ENCODE data around the gene PGLYRP2.
"Not testable (repeated sequence)": the region's sequence is repeated elsewhere in the genome, so short reads cannot be mapped to it uniquely, and the experiment has no call there.

PGLYRP2 gene

DNA sequence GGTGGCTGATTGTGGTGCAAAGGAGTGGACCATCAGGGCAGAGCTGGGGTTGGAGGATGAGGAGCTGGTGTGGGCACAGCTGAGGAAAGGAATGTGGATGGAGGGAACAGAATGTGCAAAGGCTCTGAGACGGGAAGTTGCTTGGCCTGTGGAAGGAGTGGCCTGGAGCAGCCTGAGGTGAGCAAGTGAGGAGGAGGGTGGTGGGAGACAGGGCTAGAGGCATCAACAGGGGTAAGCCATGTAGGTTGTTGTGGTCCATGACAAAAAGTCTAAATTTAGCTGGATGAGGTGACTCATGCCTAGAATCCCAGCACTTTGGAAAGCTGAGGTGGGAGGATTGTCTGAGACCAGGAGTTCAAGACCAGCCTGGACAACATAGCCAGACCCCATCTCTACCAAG, 38.5 kb upstream of the PGLYRP2 start:
- CTCF ChIA-PET = no interaction called here
- POLR2A ChIA-PET = no interaction called here
- H3K36me3 ChIP-seq (ENCODE audit: control insufficient read depth in 2 of 2, insufficient read depth in 1 of 2, low read length in 2 of 2) = no peaks in the 10 kb centered on the region

DNA sequence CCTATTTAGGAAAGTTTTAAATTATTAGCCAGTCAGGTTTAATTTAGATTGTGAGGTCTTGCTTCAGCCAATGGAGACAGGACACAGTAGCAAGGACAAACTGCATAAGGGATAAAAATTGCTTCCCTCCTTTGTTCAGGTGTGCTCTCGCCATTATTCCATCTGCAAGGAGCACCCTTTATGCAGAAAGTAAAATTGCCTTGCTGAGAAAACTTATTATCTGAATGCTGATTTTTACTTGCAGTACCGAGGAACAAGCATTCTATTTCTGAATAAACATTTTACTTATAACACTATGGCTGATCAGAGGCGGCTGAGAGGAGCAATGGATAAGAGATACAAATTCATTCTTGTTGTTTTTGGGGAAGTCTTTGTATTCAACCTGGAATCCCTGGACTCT, 37.1 kb upstream of the PGLYRP2 start:
- Histone ChIP-seq H3K4me3 (ENCODE audit: low read depth, low read length) (no peak overlapping the region), H3K27ac (ENCODE audit: extremely low read depth, low read depth, low read length) (no peak overlapping the region), H3K36me3 (ENCODE audit: control insufficient read depth in 2 of 2, insufficient read depth in 1 of 2, low read length in 2 of 2) (no peaks in the 10 kb centered on the region), H3K4me1 (ENCODE audit: control insufficient read depth, insufficient read depth, low read length) (no peaks in the 10 kb centered on the region), H3K9me3 (ENCODE audit: control insufficient read depth, insufficient read depth, low read depth, low read length) (no peaks in the 10 kb centered on the region)
- TF ChIP-seq ZFP37 (tag by site-specific recombination; IDR thresholded peaks at IDR 0.05) (no peak), ZNF266 (tag by site-specific recombination; IDR thresholded peaks at IDR 0.05; ENCODE audit: low read depth) (no peak), RBAK (tag by site-specific recombination; IDR thresholded peaks at IDR 0.05) (no peak), ZNF146 (tag by site-specific recombination; IDR thresholded peaks at IDR 0.05) (no peak), ZNF114 (tag by site-specific recombination; IDR thresholded peaks at IDR 0.05) (no peak), SETDB1 (IDR thresholded peaks at IDR 0.05; ENCODE audit: insufficient read length, low read length) (peak; percentile 89)
- ChIA-PET POLR2A (no interaction called here), CTCF (interaction anchor here (0.6 kb wide), 1 partner anchor 366 kb away, joined by 3 read pairs; no protein-coding TSS in a partner anchor)

More for the DNA sequence above, 38.5 kb upstream of the PGLYRP2 start:
- Histone ChIP-seq H3K27ac (ENCODE audit: extremely low read depth, low read depth, low read length) (no peak overlapping the region), H3K4me3 (ENCODE audit: low read depth, low read length) (no peak overlapping the region), H3K9me3 (ENCODE audit: control insufficient read depth, insufficient read depth, low read depth, low read length) (no peaks in the 10 kb centered on the region), H3K4me1 (ENCODE audit: control insufficient read depth, insufficient read depth, low read length) (no peaks in the 10 kb centered on the region)
- TF ChIP-seq ZNF768 (tag by site-specific recombination; IDR thresholded peaks at IDR 0.05) = no peak
- no peak for TF ChIP-seq GLI2 (tag by site-specific recombination; IDR thresholded peaks at IDR 0.05; ENCODE audit: borderline replicate concordance, low read depth)
- peak; percentile 66 for TF ChIP-seq ZFHX2 (tag by site-specific recombination; conservative IDR thresholded peaks at IDR 0.05)
- TF ChIP-seq ZNF560 (tag by site-specific recombination; IDR thresholded peaks at IDR 0.05; ENCODE audit: borderline replicate concordance) = no peak
- TF ChIP-seq ZNF362 (tag by site-specific recombination; IDR thresholded peaks at IDR 0.05) = no peak
- TF ChIP-seq, protein P1, sequence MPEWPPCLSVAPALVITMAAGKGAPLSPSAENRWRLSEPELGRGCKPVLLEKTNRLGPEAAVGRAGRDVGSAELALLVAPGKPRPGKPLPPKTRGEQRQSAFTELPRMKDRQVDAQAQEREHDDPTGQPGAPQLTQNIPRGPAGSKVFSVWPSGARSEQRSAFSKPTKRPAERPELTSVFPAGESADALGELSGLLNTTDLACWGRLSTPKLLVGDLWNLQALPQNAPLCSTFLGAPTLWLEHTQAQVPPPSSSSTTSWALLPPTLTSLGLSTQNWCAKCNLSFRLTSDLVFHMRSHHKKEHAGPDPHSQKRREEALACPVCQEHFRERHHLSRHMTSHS (tag by site-specific recombination; IDR thresholded peaks at IDR 0.05) = no peak
- TF ChIP-seq ZNF138 (tag by site-specific recombination; IDR thresholded peaks at IDR 0.05; ENCODE audit: borderline replicate concordance) = no peak
- TF ChIP-seq, protein P2, sequence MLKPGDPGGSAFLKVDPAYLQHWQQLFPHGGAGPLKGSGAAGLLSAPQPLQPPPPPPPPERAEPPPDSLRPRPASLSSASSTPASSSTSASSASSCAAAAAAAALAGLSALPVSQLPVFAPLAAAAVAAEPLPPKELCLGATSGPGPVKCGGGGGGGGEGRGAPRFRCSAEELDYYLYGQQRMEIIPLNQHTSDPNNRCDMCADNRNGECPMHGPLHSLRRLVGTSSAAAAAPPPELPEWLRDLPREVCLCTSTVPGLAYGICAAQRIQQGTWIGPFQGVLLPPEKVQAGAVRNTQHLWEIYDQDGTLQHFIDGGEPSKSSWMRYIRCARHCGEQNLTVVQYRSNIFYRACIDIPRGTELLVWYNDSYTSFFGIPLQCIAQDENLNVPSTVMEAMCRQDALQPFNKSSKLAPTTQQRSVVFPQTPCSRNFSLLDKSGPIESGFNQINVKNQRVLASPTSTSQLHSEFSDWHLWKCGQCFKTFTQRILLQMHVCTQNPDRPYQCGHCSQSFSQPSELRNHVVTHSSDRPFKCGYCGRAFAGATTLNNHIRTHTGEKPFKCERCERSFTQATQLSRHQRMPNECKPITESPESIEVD (tag by site-specific recombination; IDR thresholded peaks at IDR 0.05) = no peak
- no peak for TF ChIP-seq GLI4 (tag by site-specific recombination; IDR thresholded peaks at IDR 0.05)
- TF ChIP-seq, protein P3, sequence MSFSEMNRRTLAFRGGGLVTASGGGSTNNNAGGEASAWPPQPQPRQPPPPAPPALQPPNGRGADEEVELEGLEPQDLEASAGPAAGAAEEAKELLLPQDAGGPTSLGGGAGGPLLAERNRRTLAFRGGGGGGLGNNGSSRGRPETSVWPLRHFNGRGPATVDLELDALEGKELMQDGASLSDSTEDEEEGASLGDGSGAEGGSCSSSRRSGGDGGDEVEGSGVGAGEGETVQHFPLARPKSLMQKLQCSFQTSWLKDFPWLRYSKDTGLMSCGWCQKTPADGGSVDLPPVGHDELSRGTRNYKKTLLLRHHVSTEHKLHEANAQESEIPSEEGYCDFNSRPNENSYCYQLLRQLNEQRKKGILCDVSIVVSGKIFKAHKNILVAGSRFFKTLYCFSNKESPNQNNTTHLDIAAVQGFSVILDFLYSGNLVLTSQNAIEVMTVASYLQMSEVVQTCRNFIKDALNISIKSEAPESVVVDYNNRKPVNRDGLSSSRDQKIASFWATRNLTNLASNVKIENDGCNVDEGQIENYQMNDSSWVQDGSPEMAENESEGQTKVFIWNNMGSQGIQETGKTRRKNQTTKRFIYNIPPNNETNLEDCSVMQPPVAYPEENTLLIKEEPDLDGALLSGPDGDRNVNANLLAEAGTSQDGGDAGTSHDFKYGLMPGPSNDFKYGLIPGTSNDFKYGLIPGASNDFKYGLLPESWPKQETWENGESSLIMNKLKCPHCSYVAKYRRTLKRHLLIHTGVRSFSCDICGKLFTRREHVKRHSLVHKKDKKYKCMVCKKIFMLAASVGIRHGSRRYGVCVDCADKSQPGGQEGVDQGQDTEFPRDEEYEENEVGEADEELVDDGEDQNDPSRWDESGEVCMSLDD (tag by site-specific recombination; IDR thresholded peaks at IDR 0.05) = no peak
- TF ChIP-seq ZNF529 (tag by site-specific recombination; IDR thresholded peaks at IDR 0.05; ENCODE audit: insufficient replicate concordance) = no peak
- TF ChIP-seq ZNF623 (tag by site-specific recombination; IDR thresholded peaks at IDR 0.05) = 0 out of 2 replicates have a peak, but pooled peaks have one; percentile 20
- TF ChIP-seq EGR2 (tag by site-specific recombination; IDR thresholded peaks at IDR 0.05; ENCODE audit: low read depth) = peak; percentile 71; the same call in 1 of the 2 replicates

DNA sequence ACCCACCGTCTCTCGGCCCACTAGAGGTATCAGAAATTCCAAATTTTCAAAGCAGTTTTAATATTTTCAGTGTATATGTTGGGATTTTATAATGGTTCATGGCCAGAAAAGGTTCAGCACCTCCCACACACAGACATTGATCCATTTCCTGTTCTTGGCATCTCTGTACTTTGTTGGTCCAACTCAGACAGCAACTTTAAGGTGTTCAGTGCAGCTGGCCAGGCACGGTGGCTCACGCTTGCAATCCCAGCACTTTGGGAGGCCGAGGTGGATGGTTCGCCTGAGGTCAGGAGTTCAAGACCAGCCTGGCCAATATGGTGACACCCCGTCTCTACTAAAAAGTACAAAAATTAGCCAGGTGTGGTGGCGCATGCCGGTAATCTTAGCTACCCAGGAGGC, 35.9 kb upstream of the PGLYRP2 start:
- CTCF ChIA-PET; H3K27ac ChIP-seq (ENCODE audit: extremely low read depth, low read depth, low read length); H3K4me1 ChIP-seq (ENCODE audit: control insufficient read depth, insufficient read depth, low read length); H3K4me3 ChIP-seq (ENCODE audit: low read depth, low read length); POLR2A ChIA-PET; H3K36me3 ChIP-seq (ENCODE audit: control insufficient read depth in 2 of 2, insufficient read depth in 1 of 2, low read length in 2 of 2); H3K9me3 ChIP-seq (ENCODE audit: control insufficient read depth, insufficient read depth, low read depth, low read length): not testable (repeated sequence)
